Measurements from ENCODE around the gene EEIG2.
"Not testable (repeated sequence)": the region's sequence is repeated elsewhere in the genome, so short reads cannot be mapped to it uniquely, and the experiment has no call there.

Gene EEIG2

DNA sequence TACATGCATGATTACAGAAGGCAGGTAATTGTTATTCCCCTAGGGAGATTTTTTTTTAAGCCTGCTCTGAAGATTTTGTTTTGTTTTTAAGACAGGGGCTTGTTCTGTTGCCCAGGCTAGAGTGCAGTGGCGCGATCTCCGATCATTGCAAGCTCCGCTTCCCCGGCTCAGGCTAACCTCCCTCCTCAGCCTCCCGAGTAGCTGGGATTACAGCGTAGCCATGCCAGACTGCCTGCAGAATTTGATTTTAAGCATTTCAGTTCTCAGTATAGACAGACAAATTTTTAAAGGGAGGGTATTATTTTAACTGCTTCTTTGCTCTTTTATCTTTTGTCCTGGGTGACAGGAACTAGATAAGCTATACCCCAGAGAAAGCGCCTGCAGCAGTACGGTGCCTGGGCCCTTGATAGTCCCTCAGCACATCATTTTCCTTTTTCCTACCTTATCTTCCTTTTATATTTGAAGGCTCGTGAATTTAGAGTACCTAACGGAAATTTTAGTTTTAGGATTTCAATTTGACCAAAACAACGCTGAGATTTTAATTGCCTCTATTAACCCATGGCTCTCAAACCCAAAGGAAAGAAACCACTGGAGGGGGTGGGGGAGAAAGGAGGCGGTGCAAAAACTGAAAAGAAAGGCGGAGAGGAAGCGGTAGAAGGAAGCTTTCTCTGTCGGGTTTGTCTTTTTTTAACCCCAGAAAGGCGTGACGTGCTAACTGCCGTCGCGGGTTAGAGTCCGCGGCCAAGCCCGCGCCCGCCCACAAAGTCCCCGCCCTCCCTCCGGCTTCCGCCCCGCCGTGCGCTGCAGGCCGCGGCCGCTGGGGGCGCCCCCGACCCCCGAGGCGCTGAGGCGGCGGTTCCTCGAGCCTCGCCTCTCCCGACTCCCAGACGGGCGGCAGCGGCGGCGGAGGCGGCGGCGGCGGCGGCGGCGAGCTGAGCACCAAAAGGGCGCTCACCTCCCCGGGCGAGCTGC is at the start of gene EEIG2:
EEIG2 (plus strand) TSS at position 886 of the 972 bp plus-strand sequence. CDS start 329 bp downstream, outside the sequence.
- peak; percentile 96 for DNase-seq
- Mint-ChIP-seq H3K27me3 (no peaks in the 10 kb centered on the region), H3K27ac (peak within 1 kb of the TSS; percentile 82), H3K9me3 (no peaks in the 10 kb centered on the region), H3K4me1 (ENCODE audit: low read depth) (peaks cover 44% of the 10 kb centered on the region), H3K4me3 (peak within 1 kb of the TSS; percentile 90), H3K36me3 (ENCODE audit: low read depth) (peaks cover 1% of the 10 kb centered on the region)

DNA sequence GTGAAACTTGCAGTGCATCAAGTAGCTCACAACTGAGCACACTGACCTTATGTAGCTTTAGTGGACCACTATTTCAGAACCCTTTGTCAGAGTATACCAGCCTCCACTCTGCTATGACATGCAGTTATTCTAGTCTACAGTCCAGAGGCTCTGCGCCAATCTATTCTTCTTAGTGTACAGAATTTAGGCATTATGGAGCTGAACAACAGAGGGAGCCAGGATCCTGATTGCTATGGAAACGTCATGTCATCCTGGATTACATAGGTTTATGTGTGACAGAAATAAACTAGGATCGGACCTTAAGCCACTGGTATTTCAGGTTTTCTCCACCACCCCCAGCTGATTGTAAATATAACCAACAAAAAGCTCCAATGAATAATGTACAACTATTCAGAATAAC is 48.1 kb upstream of the EEIG2 start:
- Mint-ChIP-seq H3K4me1 (ENCODE audit: low read depth) (no peaks in the 10 kb centered on the region), H3K27ac (no peak overlapping the region), H3K9me3 (no peaks in the 10 kb centered on the region), H3K27me3 (peaks cover 26% of the 10 kb centered on the region), H3K4me3 (no peak overlapping the region), H3K36me3 (ENCODE audit: low read depth) (no peaks in the 10 kb centered on the region)
- no peak for DNase-seq

DNA sequence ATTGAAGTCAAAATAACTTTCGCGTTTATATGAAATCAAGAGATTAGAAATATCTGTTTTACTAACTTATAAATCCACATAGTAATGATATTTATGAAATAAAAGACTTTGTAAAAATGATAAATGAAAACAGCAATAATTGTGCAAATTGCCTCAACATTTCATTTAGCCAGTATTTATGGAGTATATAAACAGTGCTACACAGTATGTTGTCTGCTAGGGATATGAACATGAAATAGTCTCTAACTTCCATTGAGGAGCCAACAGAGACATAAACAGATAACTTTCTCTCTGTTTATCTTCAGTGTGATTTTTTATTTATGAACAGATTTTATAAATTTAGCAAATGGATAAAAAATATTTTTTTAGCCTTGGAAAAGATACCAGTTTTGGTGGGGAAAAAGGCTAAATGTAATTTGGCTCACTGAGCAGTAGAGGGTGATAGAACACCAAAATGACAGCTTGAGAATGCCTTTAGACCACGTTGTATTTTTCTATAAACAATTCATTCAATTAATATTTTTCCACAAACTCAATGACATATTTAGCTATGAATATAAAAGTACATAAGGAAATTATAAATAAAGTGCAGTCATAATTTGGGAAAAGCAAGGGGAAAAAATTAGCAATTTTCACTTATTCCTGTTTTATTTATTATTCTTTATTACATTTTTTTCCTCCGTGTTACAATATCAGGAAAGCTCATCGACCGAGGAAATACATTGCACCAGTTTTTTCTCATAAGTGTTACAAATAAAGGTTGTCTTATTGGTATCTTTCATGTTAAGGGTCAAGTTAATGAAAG is 47.5 kb upstream of the EEIG2 start:
- no peaks in the 10 kb centered on the region for H3K36me3 Mint-ChIP-seq (ENCODE audit: low read depth)
- H3K9me3 Mint-ChIP-seq: no peaks in the 10 kb centered on the region
- H3K4me1 Mint-ChIP-seq (ENCODE audit: low read depth): no peaks in the 10 kb centered on the region
- H3K27ac Mint-ChIP-seq: no peak overlapping the region
- H3K4me3 Mint-ChIP-seq: no peak overlapping the region
- no peak for DNase-seq
- H3K27me3 Mint-ChIP-seq: peaks cover 26% of the 10 kb centered on the region

DNA sequence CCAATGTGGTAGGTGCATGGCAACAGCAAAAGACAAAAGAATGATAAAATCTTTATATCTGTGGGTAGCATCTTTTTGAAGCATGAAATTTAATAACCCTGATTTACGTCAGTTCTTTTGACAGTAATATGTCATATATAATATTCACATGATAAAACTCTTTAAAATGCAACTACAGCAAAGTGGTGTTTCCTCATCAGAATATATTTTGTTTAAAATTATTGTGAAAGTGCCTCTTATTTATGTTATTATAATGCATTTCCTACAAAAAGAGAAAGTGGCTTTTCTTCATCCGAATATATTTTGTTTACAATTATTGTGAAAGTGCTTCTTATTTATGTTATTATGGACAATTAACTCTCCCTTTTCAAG is 46.9 kb upstream of the EEIG2 start:
- H3K4me3 Mint-ChIP-seq: no peak overlapping the region
- no peak overlapping the region for H3K27ac Mint-ChIP-seq
- H3K36me3 Mint-ChIP-seq (ENCODE audit: low read depth): no peaks in the 10 kb centered on the region
- DNase-seq: no peak
- H3K27me3 Mint-ChIP-seq: peaks cover 22% of the 10 kb centered on the region
- no peaks in the 10 kb centered on the region for H3K4me1 Mint-ChIP-seq (ENCODE audit: low read depth)
- no peaks in the 10 kb centered on the region for H3K9me3 Mint-ChIP-seq

DNA sequence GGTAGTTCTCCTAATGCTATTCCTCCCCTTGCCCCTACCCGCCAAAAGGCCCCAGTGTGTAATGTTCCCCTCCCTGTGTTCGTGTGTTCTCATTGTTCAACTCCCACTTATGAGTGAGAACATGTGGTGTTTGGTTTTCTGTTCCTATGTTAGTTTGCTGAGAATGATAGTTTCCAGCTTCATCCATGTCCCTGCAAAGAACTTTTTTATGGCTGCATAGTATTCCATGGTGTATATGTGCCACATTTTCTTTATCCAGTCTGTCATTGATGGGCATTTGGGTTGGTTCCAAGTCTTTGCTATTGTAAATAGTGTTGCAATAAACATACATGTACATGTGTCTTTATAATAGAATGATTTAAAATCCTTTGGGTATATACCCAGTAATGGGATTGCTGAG is 46.0 kb upstream of the EEIG2 start:
- peaks cover 15% of the 10 kb centered on the region for H3K27me3 Mint-ChIP-seq
- H3K27ac Mint-ChIP-seq; H3K9me3 Mint-ChIP-seq; DNase-seq; H3K4me3 Mint-ChIP-seq; H3K36me3 Mint-ChIP-seq (ENCODE audit: low read depth); H3K4me1 Mint-ChIP-seq (ENCODE audit: low read depth): not testable (repeated sequence)

DNA sequence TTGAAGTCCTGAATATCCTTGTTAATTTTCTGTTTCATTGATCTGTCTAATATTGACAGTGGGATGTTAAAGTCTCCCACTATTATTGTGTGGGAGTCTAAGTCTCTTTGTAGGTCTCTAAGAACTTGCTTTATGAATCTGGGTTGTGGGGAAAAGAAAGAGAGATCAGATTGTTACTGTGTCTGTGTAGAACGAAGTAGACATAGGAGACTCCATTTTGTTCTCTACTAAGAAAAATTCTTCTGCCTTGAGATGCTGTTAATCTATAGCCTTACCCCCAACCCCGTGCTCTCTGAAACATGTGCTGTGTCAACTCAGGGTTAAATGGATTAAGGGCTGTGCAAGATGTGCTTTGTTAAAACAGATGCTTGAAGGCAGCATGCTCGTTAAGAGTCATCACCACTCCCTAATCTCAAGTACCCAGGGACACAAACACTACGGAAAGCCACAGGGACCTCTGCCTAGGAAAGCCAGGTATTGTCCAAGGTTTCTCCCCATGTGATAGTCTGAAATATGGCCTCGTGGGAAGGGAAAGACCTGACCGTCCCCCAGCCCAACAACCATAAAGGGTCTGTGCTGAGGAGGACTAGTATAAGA is 42.5 kb upstream of the EEIG2 start:
- DNase-seq; H3K27me3 Mint-ChIP-seq; H3K9me3 Mint-ChIP-seq; H3K27ac Mint-ChIP-seq; H3K36me3 Mint-ChIP-seq (ENCODE audit: low read depth); H3K4me3 Mint-ChIP-seq; H3K4me1 Mint-ChIP-seq (ENCODE audit: low read depth): not testable (repeated sequence)

DNA sequence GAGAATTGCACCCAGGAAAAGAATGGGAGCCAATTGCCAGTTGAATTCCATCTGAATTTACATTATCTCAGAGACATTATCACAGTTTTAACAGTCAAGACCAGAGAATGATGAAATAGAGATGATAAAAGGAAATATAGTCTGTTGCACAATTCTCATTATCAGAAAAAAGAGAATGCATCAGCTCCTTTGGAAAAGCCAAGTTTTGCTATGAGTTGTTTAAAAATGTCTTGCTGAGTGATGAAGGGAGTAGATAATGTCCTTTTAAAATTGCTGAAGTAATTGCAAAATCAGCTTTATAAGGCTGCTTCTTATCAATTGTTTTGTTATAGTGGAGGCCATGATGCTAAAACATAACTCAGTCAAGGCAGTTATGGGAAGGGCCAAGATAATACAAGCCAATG is 37.9 kb upstream of the EEIG2 start:
- H3K36me3 Mint-ChIP-seq (ENCODE audit: low read depth): no peaks in the 10 kb centered on the region
- peaks cover 13% of the 10 kb centered on the region for H3K27me3 Mint-ChIP-seq
- no peak overlapping the region for H3K27ac Mint-ChIP-seq
- no peaks in the 10 kb centered on the region for H3K4me1 Mint-ChIP-seq (ENCODE audit: low read depth)
- H3K9me3 Mint-ChIP-seq: peaks cover 4% of the 10 kb centered on the region
- no peak for DNase-seq
- no peak overlapping the region for H3K4me3 Mint-ChIP-seq

DNA sequence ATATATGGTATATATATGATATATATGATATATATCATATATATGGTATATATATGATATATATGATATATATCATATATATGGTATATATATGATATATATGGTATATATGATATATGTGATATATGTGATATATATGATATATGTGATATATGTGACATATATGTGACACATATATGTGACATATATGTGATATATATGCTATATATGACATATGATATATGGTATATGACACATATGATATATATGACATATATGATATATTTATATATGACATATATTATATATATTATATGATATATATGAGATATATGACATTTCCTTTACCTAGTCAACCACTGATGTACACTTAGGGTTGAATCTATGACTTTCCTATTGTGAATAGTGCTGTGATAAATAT is 36.1 kb upstream of the EEIG2 start:
- H3K4me3 Mint-ChIP-seq: no peak overlapping the region
- H3K27me3 Mint-ChIP-seq: peaks cover 16% of the 10 kb centered on the region
- H3K9me3 Mint-ChIP-seq: peaks cover 4% of the 10 kb centered on the region
- H3K36me3 Mint-ChIP-seq (ENCODE audit: low read depth): no peaks in the 10 kb centered on the region
- DNase-seq: no peak
- H3K4me1 Mint-ChIP-seq (ENCODE audit: low read depth): no peaks in the 10 kb centered on the region
- no peak overlapping the region for H3K27ac Mint-ChIP-seq

DNA sequence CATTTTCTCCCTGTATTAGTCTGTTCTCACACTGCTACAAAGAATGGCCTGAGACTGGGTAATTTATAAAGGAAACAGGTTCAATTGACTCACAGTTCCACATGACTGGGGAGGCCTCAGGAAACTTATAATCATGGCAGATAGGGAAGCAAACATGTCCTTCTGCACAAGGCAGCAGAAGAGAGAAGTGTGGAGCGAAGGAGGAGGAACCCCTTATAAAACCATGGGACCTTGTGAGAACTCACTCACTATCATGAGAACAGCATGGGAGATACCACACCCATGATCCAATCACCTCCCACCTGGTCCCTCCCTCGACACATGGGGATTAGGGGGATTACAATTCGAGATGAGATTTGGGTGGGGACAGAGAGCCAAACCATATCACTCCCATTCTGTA is 35.2 kb upstream of the EEIG2 start:
- Mint-ChIP-seq H3K27ac (no peak overlapping the region), H3K9me3 (peaks cover 4% of the 10 kb centered on the region), H3K4me3 (no peak overlapping the region), H3K27me3 (peaks cover 10% of the 10 kb centered on the region), H3K4me1 (ENCODE audit: low read depth) (no peaks in the 10 kb centered on the region), H3K36me3 (ENCODE audit: low read depth) (no peaks in the 10 kb centered on the region)
- no peak for DNase-seq

DNA sequence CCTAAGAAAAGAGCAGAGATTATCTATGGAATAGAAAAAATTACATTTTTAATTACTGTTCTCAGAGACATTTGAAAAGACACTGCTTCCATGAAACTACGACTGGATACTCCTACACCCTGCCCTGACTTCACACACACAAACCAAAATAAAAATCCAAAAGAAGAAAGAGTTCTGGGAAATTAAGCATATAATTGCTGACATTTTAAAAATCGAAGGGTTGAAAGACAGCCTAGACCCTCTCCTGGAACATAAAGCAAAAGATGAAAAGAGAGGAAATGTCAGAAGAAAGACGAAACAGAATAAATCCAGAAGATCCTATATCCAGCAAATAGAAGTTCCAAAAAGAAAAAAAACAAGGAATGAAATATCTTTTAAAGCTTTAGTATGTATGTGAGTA is 32.8 kb upstream of the EEIG2 start:
- Mint-ChIP-seq H3K27ac (no peak overlapping the region), H3K27me3 (peaks cover 10% of the 10 kb centered on the region), H3K9me3 (peaks cover 4% of the 10 kb centered on the region), H3K36me3 (ENCODE audit: low read depth) (no peaks in the 10 kb centered on the region), H3K4me3 (no peak overlapping the region), H3K4me1 (ENCODE audit: low read depth) (no peaks in the 10 kb centered on the region)
- DNase-seq: no peak

DNA sequence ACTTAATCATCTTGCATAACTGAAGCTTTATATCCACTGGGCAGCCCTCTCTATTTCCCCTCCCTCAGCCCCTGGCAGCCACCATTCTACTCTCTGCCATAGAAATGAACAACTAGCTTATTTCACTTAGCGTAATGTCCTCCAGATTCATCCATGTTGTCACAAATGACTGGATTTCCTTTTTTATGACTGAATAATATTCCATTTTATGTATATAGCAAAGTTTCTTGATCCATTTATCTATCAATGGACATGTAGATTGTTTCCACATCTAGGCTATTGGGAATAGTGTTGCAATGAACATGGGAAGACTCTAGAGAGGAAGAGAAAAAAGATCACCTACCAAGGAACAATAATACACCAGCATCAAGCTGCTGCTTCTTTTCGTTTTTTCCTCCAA is 32.1 kb upstream of the EEIG2 start:
- Mint-ChIP-seq H3K36me3 (ENCODE audit: low read depth) (no peaks in the 10 kb centered on the region), H3K27me3 (peaks cover 10% of the 10 kb centered on the region), H3K4me3 (no peak overlapping the region), H3K4me1 (ENCODE audit: low read depth) (no peaks in the 10 kb centered on the region), H3K9me3 (peaks cover 4% of the 10 kb centered on the region), H3K27ac (no peak overlapping the region)
- DNase-seq: no peak

DNA sequence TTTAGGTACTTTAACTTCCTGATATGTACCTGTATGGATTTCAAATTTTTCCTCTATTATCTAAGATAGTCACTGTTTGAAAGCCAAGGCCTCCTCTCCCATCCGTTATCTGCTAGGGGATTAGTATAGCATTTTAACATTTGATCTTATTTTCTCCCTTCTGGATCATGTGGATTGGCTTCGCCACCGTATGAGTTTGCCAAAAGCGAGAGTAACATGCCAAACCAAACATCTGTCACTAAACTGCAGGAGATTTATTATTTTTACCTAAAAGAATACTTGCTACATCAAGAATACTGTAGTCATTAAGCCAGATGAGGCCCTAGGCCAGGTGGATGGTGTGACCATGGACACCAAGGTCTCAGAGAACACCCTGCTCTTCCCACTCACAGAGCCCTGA is 28.5 kb upstream of the EEIG2 start:
- Mint-ChIP-seq H3K27me3 (peaks cover 8% of the 10 kb centered on the region), H3K9me3 (no peaks in the 10 kb centered on the region), H3K36me3 (ENCODE audit: low read depth) (no peaks in the 10 kb centered on the region), H3K27ac (no peak overlapping the region), H3K4me1 (ENCODE audit: low read depth) (peaks cover 6% of the 10 kb centered on the region), H3K4me3 (no peak overlapping the region)
- DNase-seq: no peak

DNA sequence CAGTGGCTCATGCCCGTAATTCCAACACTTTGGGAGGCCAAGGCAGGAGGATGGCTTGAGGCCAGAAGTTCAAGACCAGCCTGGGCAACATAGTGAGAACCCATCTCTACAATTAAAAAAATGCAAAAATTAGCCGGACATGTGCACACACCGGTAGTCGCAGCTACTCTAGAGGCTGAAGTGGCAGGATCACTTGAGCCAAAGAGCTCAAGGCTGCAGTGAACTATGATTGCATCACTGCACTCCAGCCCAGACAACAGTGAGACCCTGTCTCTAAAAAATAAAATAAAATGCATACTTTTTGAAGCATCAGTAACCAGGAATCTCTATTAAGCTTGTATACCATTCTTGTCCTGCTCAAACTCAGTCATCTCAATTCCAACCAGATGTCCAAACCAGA is 27.2 kb upstream of the EEIG2 start:
- Mint-ChIP-seq H3K36me3 (ENCODE audit: low read depth) (no peaks in the 10 kb centered on the region), H3K4me1 (ENCODE audit: low read depth) (peaks cover 6% of the 10 kb centered on the region), H3K9me3 (no peaks in the 10 kb centered on the region), H3K27ac (no peak overlapping the region), H3K27me3 (peaks cover 4% of the 10 kb centered on the region), H3K4me3 (no peak overlapping the region)
- no peak for DNase-seq

DNA sequence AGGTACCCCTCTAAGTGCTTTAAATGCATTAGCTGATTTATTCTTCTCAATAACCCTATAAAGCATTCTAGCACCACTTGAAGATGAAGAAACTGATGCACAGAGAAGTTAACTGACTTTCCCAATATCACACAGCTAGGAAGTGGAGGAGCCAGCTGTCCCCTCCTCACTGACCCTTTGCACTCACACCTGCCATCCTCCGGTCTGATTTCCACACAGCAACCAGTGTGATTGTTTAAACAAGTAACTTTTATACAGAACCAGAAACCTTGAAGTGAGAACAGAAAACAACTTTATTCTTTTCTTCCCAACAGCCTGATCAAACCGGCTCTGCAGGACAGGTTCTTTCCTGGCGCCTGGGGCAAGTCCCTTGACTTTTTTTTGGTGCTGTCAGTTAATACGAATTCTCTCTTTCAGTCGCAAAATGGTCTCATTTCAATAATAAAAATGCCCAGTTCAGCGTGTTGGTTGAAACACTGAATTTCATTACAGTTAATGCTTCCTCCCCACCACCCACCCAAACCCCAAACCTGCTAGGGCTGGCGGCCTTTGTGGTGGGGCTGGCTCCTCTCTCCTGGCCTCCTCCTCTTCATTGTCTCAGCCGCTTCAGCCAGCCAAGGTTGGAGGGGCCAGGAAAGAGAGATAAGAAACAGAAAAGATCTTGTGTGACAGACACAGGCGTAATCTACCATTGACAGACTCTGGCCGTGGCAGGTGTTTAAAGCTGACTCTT is 26.4 kb upstream of the EEIG2 start:
- H3K4me1 Mint-ChIP-seq (ENCODE audit: low read depth): peaks cover 6% of the 10 kb centered on the region
- H3K27me3 Mint-ChIP-seq: peaks cover 5% of the 10 kb centered on the region
- no peak overlapping the region for H3K4me3 Mint-ChIP-seq
- no peak for DNase-seq
- H3K9me3 Mint-ChIP-seq: peaks cover 7% of the 10 kb centered on the region
- H3K27ac Mint-ChIP-seq: no peak overlapping the region
- no peaks in the 10 kb centered on the region for H3K36me3 Mint-ChIP-seq (ENCODE audit: low read depth)

Data from activated T-cell treated with anti-CD3 and anti-CD28 coated beads, Interleukin-2, amount 50 U/mL, for 24 hours (primary cell).